GM19467 (cell line): ENCODE data around the gene E2F4.

Experiments
- ATAC-seq: cut with Tn5 transposase; IDR thresholded peaks from one replicate; pipeline ENCODE4 v1.9.1; 2021; ENCODE audit warnings: mild to moderate bottlenecking, moderate library complexity; ENCODE audit not compliant: unreplicated experiment

The E2F4 gene

DNA sequence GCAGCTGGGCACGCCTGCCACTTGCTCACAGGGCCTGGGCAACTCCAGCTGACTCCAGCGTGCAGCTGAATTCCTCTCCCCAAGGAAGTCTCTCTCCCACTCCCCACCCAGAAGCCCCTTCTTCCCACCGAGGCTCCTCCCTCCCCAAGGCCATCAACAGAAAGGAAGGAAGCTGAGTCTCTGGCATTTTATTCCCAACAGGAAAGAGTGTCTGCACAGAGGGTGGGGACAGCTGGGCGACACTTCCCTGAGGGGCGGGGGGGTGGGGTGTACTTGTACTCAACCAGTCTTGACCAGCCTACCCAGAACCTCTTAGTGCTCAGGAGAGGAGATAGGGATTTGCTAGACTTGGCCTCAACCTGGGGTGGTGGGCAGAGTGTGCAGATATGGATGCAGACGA lies 1.9 kb upstream of the E2F4 start, which contains the start of gene EXOC3L1:
TSS of gene EXOC3L1 (minus strand) at position 96 of the 400 bp plus-strand sequence. CDS start 460 bp downstream, outside the sequence.
- no peak for ATAC-seq

DNA sequence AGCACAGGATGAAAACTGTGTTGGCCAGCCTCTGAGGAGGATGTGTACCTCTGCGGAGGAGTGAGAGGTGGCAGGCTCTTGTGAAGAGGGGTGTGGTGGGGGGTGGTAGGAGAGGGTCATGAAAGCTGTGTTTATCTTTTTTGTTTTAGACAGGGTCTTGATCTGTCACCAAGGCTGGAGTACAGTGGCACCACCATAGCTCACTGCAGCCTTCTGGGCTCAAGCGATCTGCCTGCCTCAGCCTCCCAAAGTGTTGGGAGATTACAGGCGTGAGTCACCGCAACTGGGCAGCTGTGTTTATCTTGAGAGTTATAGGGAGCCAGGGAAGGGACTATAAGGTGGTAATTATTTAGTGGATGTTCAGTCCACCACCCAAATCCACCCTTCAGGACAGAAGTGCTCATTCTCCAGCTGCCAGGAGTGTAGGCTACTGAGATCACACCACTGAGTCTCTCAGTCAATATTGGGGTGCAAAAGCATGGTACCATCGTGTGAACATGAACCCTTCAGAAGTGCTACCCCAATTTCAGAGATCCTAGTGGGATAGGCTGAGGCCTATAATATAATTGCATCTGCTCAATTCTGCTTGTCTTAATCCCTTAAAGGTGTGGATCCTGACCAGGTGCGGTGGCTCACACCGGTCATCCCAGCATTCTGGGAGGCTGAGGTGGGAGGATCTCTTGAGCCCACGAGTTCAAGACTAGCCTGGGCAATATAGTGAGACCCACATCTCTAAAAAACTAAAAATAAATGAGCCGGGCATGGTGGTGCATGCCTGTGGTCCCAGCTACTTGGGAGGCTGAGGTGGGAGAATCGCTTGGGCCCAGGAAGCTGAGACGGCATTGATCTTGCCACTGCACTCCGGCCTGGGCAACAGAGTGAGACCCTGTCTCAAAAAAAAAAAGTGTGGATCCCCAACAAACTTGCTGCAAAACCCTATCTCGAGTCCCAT lies 1.2 kb upstream of the E2F4 start:
- no peak for ATAC-seq

DNA sequence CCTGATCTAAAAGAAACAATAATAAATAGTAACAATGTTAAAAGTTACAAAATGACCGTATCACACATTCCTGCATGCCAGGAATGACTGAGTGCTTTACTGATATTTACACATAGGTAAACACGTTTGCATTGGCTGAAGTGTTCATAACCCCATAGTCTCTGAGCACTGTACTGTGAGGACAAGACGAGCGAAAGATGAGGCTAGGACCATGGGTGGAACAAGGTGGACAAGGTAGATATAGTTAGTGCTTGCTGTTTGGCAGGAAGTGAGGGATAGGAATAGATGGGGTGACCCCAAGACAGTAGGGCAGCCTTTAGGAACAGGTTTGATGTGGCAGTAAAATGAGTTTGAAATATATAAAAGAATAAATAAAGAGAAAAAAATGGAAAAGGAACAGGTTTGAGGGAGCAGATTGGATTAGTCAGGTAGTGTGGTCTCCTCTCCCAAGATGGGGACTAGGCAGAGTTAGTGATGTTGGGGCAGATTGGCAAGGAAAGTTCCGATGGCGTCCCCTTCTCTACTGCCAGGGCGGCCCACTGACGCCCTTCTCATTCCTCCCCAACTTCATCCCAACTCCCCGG lies 452 bp upstream of the E2F4 start:
- no peak for ATAC-seq

DNA sequence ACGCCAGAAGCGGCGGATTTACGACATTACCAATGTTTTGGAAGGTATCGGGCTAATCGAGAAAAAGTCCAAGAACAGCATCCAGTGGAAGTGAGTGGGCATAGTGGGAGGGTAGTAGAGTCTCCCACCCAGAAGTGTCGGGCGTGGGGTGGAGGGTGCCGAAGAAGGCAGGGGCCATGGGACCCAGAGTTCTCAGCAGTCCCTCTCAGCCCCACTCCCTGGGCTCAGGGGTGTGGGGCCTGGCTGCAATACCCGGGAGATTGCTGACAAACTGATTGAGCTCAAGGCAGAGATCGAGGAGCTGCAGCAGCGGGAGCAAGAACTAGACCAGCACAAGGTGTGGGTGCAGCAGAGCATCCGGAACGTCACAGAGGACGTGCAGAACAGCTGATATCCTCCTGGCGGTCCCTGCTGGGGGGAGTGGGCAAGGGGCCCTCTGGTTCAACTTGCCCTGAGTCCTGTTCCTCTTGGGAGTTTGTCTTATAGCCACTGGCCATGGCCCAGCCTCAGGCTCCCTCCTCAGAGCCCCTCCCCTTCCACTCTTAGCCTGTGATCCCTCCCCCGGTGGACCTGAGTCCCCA lies 916 bp downstream of the E2F4 start:
- peak; percentile 4 for ATAC-seq

DNA sequence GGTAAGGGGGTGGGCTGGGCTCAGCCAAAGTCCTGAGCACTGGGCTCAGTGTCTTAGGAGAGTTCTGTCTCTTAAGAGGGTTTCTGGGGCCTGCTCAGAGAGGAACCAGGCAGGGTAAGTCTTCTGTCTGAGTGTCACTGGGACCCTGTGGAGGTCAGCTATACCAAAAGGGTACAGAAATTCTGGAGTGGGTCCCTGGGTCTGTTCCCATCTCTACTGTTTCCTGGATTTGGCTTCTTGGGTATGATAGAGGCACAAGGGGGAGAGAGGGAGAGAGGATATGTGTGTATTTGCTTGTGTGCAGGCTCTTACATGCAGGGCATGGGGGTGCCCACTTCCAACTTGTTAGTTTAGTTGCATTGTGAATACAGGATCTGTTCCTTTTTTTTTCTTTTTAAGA lies 1.6 kb downstream of the E2F4 start:
- ATAC-seq: no peak

DNA sequence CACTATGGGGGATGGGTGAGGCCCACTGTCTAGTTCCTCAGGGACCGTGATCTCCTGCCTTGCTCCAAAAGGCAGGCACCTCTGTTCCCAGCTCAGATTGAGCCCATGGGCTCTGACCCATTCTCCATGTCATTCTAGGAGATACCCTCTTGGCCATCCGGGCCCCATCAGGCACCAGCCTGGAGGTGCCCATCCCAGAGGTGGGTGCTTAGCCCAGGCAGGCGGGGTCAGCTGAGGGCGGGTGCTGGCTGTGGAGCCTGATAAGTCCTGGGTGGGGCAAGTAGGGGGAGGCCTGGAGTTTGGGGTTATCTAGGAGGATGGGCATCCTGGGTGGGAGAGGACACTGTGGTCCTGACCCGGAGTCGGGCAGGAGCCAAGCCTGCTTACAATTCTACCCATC lies 2.3 kb downstream of the E2F4 start:
- ATAC-seq: no peak

DNA sequence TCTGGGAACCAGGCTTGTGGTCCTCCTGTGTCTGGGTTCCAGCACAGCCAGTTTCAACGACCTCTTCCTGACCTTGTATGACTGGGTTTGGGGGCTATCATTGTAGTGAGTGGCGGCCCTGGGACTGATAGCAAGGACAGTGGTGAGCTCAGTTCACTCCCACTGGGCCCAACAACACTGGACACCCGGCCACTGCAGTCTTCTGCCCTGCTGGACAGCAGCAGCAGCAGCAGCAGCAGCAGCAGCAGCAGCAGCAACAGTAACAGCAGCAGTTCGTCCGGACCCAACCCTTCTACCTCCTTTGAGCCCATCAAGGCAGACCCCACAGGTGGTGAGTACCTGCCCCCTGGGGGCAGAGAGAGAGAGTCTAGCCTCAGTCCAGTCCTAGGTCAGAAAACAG lies 3.7 kb downstream of the E2F4 start:
- no peak for ATAC-seq

DNA sequence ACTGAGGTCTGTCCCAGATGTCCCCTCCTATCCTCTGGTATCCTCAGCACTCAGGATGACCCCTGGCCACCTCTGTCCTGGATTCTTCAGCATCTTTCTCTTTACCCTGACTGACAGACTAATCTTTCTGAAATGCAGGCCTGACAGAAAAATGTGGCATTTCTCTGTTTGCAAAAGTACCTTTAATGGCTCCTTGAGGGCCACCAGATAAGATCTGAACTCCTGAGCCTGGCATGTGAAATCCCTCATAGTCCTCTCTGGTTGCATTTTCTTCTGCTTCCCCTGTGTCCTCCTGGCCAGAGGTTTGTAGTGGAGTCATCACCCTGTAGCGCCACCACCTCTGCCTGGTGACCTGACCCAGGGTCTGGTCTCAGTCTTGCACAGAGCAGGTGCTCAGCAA lies 4.9 kb downstream of the E2F4 start:
- ATAC-seq: no peak

DNA sequence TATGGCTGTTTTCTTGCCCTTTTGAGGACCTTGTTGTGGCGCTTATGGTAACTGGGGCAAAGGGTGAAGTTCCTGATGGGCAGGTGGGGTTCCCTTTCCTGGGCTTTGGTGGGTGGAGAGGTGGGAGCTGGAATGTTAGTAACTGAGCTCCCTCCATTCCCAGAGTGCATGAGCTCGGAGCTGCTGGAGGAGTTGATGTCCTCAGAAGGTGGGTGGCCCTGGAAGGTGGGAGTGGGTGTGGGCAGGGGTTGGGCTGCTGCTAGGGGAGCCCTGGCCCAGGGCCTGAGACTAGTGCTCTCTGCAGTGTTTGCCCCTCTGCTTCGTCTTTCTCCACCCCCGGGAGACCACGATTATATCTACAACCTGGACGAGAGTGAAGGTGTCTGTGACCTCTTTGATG lies 5.7 kb downstream of the E2F4 start:
- ATAC-seq: no peak

DNA sequence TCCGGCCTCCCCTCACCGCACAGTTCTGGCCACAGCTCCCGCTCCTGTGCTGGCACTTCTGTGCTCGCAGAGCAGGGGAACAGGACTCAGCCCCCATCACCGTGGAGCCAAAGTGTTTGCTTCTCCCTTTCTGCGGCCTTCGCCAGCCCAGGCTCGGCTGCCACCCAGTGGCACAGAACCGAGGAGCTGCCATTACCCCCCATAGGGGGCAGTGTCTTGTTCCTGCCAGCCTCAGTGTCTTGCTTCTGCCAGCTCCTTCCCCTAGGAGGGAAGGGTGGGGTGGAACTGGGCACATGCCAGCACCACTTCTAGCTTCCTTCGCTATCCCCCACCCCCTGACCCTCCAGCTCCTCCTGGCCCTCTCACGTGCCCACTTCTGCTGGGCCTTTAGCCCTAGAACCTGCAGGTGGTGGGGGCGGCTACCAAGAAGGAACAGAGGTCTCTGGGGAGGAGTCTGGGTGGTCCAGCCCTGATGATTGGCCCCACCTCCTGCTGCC lies 6.3 kb downstream of the E2F4 start:
- ATAC-seq: no peak

DNA sequence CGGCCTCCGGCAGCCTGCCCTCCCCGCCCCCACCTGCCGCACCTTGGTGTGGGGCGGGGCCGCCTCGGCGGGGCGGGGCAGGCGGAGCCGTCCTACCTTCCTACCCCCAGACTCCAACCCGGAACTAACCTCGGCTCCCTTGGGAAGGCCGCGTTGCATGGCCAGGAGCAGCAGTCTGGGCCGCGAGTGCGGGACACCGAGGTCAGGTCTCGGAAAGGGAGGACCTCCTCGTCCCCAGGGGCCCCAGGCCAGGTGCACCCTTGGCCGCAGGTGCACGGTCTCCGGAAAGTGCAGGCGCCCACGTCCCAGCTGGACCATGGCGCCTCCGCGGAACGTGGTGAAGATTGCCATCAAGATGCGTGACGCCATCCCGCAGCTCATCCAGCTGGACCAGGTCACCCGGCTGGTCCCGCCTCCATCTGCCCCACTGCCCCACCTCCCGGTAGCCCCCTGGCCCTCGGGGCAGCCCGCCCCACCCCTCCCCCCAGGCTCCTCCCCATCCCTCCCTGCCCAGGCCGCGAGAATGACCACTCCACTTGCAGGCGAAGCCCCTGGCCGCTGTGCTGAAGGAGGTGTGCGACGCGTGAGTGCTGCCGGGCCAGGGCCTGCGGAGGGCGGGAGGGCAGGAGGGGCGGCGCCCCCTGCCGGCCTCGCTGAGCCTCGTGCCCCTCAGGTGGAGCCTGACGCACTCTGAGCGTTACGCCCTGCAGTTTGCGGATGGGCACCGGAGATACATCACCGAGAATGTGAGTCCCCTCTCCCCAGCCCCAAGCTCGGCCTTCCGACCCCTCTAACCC lies 7.3 kb downstream of the E2F4 start, which contains the start of gene ELMO3:
TSS of gene ELMO3 (plus strand) at position 121 of the 797 bp plus-strand sequence. CDS start at position 317, 196 bp downstream.
- no peak for ATAC-seq

DNA sequence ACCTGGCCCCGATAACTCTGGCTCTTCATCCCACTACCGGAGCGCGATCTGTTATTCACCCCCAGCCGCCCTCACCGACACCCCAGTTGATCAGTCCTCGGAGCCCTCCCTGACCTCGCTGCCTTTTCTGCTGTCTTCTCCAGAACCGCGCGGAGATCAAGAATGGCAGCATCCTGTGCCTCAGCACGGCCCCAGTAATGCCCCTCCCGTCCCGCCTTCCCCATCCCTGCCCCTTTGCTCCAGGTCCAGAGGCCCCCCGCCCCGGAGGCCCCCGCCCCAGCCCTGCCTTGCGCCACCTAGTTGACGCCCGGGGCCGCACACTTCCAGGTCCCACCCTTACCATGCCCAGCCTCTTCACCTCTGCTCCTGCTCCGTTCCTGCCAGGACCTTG lies 7.8 kb downstream of the E2F4 start:
- no peak for ATAC-seq

DNA sequence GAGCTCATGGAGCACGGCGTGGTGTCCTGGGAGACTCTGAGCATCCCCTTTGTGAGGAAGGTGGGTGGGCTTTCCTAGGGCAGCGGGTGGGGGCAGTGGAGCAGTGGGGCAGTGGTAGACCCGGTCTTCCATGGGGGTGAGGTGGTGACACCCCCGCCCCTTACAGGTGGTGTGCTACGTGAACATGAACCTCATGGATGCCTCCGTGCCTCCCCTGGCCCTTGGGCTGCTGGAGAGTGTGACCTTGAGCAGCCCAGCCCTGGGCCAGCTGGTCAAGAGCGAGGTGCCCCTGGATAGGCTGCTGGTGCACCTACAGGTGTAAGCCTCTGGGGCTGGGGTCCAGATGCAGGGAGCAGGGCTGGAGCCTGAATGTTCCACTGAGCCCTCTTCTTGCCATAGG lies 8.5 kb downstream of the E2F4 start:
- no peak for ATAC-seq

DNA sequence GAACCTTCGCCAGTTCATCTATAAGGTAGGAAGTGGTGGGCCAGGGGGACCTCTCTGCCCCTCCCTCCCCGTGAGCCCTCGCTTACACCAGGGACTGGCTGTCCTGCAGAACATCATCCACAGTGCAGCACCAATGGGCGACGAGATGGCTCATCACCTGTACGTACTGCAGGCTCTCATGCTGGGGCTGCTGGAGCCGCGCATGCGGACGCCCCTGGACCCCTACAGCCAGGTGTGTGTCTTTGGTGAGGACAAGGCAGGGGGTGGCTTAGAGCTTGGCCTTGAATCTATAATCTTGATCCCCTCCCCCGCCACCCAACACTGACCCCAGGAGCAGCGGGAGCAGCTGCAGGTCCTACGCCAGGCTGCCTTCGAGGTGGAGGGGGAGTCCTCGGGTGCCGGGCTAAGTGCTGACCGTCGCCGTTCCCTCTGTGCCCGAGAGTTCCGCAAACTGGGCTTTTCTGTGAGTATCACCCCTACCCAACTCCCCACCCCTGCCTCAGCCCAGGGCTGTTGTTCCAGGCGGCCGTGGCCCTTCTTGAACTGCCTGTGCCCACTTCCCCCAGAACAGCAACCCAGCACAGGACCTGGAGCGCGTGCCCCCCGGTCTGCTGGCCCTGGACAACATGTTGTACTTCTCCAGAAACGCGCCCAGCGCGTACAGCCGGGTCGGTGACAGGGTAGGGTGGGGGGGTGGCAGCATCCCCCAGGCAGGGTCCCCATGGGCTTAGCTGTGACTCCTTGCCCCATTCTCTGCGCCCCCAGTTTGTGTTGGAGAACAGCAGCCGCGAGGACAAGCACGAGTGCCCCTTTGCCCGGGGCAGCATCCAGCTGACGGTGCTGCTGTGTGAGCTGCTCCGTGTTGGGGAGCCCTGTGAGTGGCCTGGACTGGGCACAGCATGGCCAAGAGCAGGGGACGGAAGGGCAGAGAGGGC lies 9.7 kb downstream of the E2F4 start:
- ATAC-seq: no peak

DNA sequence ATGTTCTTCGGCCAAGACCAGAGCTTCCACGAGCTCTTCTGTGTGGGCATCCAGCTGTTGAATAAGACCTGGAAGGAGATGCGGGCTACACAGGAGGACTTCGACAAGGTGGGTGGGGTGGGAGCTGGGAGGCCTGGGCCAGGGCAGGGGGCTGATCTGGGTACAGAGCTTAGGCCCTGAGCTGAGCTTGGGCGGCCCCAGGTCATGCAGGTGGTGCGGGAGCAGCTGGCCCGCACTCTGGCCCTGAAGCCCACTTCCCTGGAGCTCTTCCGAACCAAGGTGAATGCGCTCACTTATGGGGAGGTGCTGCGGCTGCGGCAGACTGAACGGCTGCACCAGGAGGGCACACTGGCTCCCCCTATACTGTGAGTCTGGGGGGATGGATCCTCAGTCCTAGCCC lies 10.5 kb downstream of the E2F4 start:
- no peak for ATAC-seq

DNA sequence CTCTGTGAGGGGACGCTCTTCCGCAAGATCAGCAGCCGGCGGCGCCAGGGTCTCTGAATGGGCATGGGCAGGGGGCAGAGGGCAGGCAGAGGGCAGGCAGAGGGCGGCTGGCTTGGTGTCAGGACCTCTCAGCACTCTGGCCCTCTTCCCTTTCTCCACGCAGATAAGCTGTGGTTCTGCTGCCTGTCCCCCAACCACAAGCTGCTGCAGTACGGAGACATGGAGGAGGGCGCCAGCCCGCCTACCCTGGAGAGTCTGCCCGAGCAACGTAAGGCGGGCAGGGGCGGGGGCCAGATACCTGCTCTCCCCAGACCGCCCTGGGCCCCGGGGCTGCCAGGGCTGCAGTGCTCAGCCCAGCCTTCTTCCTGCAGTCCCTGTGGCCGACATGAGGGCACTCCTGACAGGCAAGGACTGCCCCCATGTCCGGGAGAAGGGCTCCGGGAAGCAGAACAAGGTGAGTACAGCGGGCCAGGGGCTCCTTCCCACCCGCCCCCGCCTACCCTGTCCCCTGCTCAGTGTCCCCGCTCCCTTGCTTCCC lies 11.1 kb downstream of the E2F4 start:
- no peak for ATAC-seq

DNA sequence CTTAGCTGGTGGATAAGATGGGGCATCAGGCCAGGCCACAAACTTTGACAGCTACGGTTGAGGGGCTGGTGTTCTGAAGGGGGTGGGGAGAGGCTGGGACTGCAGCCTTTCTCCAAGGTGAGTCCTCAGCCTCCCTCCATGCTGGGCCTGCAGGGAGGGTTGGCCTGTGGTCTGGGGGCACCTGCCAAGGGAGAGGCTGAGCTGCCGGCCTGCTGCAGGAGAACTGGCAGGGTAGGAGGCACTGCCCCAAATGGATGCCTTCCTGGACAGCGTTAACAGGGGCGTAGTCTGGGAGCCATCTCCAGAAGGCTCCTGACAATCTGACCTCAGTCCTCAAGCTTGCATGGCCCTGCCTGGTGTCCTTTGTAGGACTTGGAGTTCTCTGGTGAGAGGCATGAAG lies 12.1 kb downstream of the E2F4 start:
- no peak for ATAC-seq

DNA sequence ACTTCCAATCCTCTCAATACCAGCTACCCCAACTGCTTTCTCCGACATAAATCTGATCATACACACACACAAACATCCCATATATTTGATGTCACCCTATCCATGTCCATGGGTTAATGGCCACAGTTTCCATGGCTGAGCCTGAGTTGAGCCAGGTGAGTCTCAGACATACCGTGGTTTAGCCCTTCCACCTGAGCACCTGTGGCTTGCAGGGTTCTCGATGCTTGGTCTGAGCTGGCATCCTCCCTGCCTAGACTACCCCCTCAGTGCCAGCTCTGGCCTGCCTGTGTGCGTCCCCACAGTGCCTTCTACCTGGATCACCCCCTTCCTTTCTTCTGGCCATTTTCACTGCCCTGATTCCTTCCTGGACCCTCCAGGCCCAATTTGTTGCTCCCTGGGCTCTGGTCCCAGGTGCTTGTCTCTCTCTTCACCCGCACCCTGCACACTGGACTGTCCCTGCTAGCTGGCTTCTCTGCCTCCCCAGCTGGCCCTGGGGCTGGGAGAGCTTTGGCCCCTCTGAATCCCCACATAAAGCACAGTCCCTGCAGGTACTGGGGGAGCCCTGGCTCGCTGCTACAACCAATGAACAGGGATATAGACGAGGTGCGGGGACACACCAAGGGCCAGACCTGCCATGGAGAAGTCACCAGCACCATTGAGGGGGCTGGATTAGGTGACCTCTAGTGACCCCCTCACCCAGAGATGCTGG lies 14.3 kb downstream of the E2F4 start:
- ATAC-seq: no peak

DNA sequence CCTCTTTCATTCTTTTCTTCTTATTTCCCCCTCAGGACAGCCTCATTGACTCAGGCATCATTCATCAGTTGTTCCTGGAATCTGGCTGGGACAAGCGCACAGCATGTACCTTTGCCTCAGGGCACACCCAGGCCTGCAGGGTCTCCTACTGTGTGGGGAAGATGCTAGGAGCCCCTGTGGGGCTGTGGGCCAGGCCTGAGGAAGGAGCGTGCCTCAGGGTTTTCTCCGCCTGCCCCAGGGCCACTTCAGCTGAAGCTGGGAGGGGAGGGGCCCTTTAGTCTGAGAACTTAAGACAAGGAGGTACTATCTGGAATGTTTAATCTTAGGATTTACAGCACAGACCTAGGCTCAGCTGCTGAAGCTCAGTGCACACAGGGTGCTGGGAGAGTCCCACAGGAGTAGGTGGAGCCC lies 14.9 kb downstream of the E2F4 start:
- ATAC-seq: no peak
